Measurements from ENCODE around the gene ZMYM4.

DNA sequence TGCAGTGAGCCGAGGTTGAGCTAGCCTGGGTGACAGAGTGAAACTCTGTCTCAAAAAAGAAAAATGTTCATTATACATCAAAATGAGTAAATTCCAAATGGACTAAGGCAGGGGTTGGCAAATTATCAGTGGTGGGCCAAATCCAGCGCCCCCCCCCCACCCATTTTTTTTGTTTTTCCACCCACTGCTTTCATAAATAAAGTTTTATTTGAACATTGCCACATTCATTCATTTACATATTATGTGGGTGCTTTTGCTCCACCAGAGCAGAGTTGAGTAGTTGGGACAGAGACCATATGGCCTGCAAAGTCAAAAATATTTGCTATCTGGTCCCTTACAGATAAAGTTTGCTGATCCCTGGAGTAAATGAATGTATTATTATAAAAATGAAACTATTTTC, 99.4 kb downstream of the ZMYM4 start:
- TF ChIP-seq, protein P1, sequence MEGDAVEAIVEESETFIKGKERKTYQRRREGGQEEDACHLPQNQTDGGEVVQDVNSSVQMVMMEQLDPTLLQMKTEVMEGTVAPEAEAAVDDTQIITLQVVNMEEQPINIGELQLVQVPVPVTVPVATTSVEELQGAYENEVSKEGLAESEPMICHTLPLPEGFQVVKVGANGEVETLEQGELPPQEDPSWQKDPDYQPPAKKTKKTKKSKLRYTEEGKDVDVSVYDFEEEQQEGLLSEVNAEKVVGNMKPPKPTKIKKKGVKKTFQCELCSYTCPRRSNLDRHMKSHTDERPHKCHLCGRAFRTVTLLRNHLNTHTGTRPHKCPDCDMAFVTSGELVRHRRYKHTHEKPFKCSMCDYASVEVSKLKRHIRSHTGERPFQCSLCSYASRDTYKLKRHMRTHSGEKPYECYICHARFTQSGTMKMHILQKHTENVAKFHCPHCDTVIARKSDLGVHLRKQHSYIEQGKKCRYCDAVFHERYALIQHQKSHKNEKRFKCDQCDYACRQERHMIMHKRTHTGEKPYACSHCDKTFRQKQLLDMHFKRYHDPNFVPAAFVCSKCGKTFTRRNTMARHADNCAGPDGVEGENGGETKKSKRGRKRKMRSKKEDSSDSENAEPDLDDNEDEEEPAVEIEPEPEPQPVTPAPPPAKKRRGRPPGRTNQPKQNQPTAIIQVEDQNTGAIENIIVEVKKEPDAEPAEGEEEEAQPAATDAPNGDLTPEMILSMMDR (IDR thresholded peaks at IDR 0.05) = no peak
- no peak for TF ChIP-seq ZFX (IDR thresholded peaks at IDR 0.05; ENCODE audit: borderline replicate concordance)
